Activated naive CD4-positive, alpha-beta T cell treated with anti-CD3 and anti-CD28 coated beads, Interleukin-2, amount 50 U/mL, for 72 hours (primary cell): Measurements from ENCODE around the gene PARD3B. TPM values are rescaled to one million over a fixed set of nuclear protein-coding genes. Genes with fewer than 3 reads are reported as not detected.

ENCODE experiments used
- ATAC-seq, 2 donors: fragments of 150-1000 bp; cut with Tn5 transposase; 2 replicates each; pipeline ENCODE4 v1.10.0; 2021; ENCODE audit warnings: mild to moderate bottlenecking in 2 of 2, moderate library complexity in 2 of 2
- DNase-seq, 2 donors: peaks; one replicate each; pipeline ENCODE4 v3.0.0; 2021 to 2022; ENCODE audit warnings: low spot score in 2 of 2
- H3K27ac Mint-ChIP-seq, 2 donors: one replicate each; pipeline ENCODE4 v1.8.0; 2022; ENCODE audit warnings: mild to moderate bottlenecking in 2 of 2, mixed read lengths in 2 of 2
- H3K36me3 Mint-ChIP-seq, 2 donors: one replicate each; pipeline ENCODE4 v1.8.0; 2022; ENCODE audit warnings: mixed read lengths in 2 of 2
- H3K9me3 Mint-ChIP-seq, 2 donors: one replicate each; pipeline ENCODE4 v1.8.0; 2022; ENCODE audit warnings: mixed read lengths in 2 of 2
- total RNA-seq, 2 donors: library from RNA; stranded (reverse); gene quantifications; one replicate each; pipeline ENCODE4 v1.2.3, GENCODE V29; 2022

PARD3B gene, protein sequence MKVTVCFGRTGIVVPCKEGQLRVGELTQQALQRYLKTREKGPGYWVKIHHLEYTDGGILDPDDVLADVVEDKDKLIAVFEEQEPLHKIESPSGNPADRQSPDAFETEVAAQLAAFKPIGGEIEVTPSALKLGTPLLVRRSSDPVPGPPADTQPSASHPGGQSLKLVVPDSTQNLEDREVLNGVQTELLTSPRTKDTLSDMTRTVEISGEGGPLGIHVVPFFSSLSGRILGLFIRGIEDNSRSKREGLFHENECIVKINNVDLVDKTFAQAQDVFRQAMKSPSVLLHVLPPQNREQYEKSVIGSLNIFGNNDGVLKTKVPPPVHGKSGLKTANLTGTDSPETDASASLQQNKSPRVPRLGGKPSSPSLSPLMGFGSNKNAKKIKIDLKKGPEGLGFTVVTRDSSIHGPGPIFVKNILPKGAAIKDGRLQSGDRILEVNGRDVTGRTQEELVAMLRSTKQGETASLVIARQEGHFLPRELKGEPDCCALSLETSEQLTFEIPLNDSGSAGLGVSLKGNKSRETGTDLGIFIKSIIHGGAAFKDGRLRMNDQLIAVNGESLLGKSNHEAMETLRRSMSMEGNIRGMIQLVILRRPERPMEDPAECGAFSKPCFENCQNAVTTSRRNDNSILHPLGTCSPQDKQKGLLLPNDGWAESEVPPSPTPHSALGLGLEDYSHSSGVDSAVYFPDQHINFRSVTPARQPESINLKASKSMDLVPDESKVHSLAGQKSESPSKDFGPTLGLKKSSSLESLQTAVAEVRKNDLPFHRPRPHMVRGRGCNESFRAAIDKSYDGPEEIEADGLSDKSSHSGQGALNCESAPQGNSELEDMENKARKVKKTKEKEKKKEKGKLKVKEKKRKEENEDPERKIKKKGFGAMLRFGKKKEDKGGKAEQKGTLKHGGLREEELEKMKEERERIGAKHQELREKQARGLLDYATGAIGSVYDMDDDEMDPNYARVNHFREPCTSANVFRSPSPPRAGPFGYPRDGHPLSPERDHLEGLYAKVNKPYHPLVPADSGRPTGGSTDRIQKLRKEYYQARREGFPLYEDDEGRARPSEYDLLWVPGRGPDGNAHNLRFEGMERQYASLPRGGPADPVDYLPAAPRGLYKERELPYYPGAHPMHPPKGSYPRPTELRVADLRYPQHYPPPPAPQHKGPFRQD (N-terminal part only)
- total RNA-seq = under 1 TPM; 0.09 to 0.35 TPM

DNA sequence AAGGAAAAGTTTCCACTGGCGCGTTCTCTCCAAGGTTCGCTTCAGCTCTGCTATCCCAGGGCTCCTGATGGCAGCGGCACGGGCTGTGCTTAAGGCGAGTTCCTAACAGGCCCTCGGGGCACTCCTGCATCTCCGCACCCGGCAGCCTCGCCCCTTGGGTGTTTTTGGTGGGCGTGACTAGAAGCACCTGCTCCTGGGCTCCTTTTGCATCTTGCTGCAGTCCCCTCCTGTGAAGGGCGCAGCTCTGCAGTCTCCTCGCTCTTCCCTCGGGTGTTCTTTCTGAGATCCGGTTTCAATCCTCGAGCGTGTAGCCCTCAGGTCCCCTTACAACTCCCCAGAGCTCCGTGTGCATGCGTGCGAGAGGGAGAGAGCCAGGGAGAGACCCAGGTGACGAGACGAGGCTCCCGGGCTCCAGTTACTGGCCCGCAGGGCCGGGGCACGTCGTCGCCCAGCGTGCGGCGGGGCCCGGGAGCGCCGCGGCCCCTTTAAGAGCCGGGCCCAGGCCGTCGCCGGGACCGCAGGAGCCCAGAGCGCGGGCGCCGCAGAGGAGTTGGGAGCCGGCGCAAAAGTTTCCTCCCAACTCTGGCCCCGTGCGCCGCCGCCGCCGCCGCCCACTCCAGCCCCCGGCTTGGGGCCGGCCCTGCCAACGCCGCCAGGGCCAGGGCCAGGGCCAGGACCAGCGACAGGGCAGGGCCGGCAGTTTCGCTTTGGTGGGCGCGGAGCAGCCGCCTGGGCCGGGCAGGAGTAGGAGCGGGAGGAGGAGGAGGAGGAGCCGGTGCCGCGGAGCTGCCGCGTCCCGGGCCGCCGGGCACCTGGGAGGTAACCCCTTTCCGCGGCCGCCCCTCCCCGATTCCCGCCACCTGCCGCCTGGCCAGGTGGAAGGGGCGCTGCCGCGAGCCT lies at the start of gene PARD3B:
Gene PARD3B, plus strand, starts transcription at position 515 of the 900 bp plus-strand sequence. CDS start 525 bp downstream, outside the sequence.
- H3K36me3 Mint-ChIP-seq = no peaks in the 10 kb centered on the region
- H3K9me3 Mint-ChIP-seq = no peaks in the 10 kb centered on the region
- peak within 1 kb of the TSS; percentile 50 to 62 for H3K27ac Mint-ChIP-seq
- DNase-seq (peak in 1 of 2 donors; percentile 33), ATAC-seq (peak; percentile 81 to 92)

DNA sequence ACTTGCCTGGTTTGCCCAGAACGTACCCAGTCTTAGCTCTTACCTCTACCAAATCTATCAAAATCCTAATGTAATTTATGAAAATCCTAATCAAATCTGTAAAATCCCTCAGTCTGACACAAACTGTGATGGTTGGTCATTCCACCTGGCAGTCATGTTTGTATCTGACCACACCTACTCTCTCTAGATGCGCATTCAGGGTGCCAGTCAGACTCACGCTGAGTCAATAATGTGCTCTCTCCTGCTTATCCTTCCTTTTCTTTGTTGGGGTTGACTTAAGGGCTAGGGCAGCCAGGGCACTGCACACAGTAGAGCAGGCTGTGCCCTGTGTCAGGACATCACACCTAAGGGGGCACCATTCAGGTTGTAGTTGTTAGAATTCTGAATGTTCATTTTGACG lies 48.5 kb upstream of the PARD3B start:
- H3K27ac Mint-ChIP-seq = no peak overlapping the region

DNA sequence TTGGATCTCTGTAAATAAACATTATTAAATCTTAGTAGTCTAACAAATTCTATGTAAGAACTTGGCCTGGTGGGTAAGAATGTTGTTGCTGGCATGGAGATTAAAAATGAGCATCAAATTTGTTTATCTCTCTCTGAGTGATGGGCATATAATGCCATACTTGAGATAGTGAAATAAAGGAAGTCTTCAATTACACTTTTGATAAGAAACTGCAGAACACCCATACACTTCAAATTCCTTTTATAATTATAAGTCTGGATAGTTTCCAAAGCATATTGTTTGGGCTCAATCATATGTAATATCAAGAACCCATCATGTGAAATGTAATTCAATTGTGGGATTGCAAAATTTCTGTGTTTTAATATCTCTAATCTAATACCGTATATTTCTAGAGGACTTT lies 47.4 kb upstream of the PARD3B start:
- Mint-ChIP-seq H3K27ac (no peak overlapping the region), H3K36me3 (no peaks in the 10 kb centered on the region), H3K9me3 (no peaks in the 10 kb centered on the region)
- DNase-seq = no peak
- ATAC-seq = no peak

More for the DNA sequence above, 48.5 kb upstream of the PARD3B start:
- no peak for ATAC-seq
- no peak for DNase-seq
- H3K9me3 Mint-ChIP-seq = no peaks in the 10 kb centered on the region
- no peaks in the 10 kb centered on the region for H3K36me3 Mint-ChIP-seq

DNA sequence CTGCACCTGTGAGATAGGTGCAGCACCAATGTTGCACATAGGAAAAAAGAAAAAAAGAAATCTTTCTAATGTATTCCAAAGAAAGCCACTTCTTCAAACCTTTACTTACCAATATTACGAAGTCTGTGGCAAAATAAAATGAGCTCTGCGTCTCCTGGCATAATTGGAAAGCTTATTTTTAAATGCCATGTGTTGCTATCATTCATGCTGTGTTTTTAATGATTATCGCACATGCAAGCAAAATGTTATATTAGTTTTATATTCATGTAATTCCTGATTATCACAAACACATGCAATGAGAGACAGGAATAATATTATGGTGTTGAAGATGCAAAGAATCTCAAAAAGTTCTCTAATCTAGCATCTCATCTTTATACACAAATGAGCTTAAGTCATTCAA lies 47.0 kb upstream of the PARD3B start:
- DNase-seq (no peak), ATAC-seq (no peak)
- Mint-ChIP-seq H3K36me3 (no peaks in the 10 kb centered on the region), H3K9me3 (no peaks in the 10 kb centered on the region), H3K27ac (no peak overlapping the region)

DNA sequence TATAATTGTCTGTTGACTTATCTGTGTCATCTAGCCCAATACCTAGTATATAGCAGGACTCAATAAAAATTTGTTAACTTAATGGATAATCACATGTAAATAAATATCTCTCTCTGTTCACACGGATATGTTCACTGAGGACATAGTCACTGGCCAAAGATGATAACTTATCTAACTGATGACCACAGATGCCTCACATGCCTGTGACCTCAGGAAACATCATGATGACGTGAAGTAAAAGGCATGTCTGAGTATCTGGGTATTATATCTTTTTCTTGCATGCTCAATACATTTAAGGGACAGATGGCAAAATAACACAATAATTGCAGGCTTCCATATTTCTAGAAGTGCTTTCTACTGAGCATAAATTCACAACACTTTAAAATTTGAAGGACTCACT lies 41.4 kb upstream of the PARD3B start:
- no peaks in the 10 kb centered on the region for H3K36me3 Mint-ChIP-seq
- no peak overlapping the region for H3K27ac Mint-ChIP-seq
- DNase-seq (no peak), ATAC-seq (no peak)
- no peaks in the 10 kb centered on the region for H3K9me3 Mint-ChIP-seq

DNA sequence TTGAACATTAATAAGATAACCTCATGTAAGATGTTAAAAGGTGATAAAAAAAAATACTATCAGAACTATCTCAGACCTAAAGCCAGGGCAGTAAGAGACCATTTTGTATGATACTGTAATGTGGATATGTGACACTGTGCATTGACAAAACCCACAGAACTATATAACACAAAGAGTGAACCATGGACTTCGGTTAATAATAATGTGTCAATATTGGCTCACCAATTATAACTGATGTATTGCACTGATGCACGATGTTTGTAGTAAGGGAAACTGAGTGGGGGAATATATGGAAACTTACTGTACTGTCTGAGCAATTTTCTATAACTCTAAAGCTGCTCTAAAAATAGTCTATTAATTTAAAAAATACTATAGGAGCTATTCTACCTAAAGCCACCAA lies 40.7 kb upstream of the PARD3B start:
- DNase-seq (no peak), ATAC-seq (no peak)
- Mint-ChIP-seq H3K27ac (no peak overlapping the region), H3K36me3 (no peaks in the 10 kb centered on the region), H3K9me3 (no peaks in the 10 kb centered on the region)

DNA sequence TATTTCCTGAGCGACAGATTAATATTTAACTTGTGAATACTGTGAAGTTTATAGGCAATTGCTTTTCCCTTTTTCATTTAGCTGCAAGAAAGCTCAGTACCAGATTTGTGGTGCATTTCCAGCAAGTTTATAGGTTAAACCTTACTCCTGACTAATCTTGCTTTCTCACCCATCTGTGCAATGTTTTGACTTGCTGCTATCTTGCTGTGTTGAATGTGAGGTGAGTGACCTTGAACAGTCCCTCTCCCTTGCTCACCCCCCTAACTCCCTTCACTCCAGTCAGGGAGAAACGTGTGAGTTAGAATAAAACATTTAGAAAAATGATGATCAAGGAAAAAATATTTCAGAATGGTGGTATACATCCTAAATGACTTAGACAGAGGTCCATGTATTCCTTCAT lies 39.8 kb upstream of the PARD3B start:
- Mint-ChIP-seq H3K9me3 (no peaks in the 10 kb centered on the region), H3K27ac (no peak overlapping the region), H3K36me3 (no peaks in the 10 kb centered on the region)
- DNase-seq = no peak
- no peak for ATAC-seq

DNA sequence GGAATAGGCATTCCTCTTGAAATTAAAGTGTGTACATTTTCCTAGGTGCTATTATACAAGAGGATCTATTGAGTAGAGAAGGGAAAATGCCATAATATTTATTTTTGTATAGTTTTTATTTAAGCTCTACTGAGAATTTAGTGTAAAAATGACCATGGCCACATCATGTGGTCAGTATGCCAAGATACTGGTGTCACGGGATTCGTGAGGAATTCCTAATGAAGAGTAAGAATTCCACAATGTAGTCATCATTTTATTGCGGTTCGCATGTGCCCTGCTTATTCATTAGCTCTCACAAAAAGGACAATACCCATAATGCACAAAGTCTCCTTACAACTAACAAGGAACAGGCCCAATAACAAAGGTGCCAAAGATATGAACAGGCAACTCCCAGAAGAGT lies 39.3 kb upstream of the PARD3B start:
- Mint-ChIP-seq H3K9me3 (no peaks in the 10 kb centered on the region), H3K27ac (no peak overlapping the region), H3K36me3 (no peaks in the 10 kb centered on the region)
- no peak for ATAC-seq
- DNase-seq = no peak

DNA sequence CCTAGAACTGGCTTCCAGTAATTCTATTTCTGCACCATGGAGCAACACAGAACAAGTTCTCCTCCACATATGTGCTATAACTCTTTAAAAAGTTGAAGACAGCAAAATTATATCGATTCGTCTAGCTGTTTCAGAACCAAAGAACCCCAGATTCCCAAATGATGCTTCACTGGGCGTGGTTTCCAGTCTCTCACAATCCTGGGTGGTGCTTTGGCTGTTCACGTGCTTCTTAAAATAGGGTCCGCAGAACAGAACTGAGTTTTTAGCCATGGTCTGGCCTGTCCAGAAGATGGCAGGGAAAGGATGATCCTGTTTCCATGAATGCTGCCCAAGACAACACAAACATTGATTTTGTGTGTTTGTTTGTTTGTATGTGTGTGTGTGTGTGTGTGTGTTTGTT lies 37.6 kb upstream of the PARD3B start:
- Mint-ChIP-seq H3K9me3 (no peaks in the 10 kb centered on the region), H3K36me3 (no peaks in the 10 kb centered on the region), H3K27ac (no peak overlapping the region)
- no peak for DNase-seq
- no peak for ATAC-seq

DNA sequence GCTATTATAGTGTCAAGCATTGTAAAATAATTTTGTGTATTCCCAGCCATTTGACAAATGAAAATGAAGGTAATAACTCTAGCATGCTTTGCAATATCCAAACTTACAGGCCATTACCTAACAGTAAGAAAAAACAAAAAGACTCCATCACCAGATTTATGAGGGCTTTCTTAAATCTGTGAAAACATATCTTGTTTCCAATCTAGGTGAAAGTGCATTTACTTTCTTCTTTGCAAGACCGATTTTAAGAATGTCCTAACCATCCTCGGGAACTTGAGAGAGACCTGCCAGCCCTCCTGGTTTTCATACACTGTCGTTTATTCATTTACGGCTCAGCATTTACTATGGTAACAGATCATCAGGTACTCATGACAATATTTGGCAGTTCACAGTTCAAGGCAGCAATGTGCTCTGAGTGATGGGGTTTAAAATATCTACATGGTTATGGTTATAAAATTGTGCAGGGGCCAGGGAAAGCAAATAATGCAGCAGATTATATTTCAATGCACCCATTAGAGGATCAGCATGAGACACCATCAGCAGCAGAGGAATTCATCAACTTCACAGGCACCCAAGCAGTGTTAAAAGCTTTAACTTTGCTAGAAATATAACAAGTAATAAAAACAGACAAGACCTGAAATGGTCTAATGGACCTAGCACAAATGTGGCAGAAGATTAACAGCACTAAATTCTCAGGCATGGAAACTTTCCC lies 34.4 kb upstream of the PARD3B start:
- H3K9me3 Mint-ChIP-seq = no peaks in the 10 kb centered on the region
- no peak for DNase-seq
- ATAC-seq = no peak
- H3K27ac Mint-ChIP-seq = no peak overlapping the region
- no peaks in the 10 kb centered on the region for H3K36me3 Mint-ChIP-seq

DNA sequence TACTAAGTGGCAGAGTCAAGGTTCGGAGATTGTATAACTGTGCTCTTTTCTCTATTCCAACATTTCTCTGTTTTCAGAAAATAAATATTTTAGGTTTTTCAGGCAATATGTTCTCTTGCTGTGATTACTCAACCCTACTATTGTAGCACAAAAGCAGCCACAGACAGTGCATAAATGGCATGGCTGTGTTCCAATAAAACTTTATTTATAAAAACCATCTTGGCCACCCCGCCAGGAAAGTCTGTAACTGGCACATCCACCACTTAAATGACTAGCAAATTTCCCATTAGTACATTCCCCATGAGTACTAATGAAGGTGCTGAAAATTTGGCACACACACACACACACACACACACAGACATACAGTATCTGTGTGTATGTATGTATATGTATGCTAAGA lies 30.8 kb upstream of the PARD3B start:
- no peaks in the 10 kb centered on the region for H3K36me3 Mint-ChIP-seq
- ATAC-seq (no peak), DNase-seq (no peak)
- H3K27ac Mint-ChIP-seq = no peak overlapping the region
- H3K9me3 Mint-ChIP-seq = peaks cover 0 to 6% of the 10 kb centered on the region in 2 donors

DNA sequence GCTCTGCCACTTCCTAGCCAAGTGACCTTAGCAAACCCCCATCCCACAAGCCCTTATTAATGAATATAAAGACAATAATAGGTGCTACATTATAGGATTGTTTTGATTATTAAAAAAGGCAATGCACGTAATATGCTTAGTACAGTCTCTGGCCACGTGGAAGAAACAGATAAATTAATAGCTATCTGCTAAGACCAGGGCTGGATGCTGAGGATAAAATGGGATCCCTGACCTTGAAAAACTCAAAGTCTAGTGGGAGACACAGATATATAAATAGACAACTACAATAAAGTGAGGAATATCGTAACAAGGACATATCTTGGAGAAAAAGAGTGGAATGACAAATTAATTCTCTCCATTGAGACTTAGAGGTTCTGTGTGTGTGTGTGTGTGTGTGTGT lies 29.9 kb upstream of the PARD3B start:
- peaks cover 0 to 6% of the 10 kb centered on the region in 2 donors for H3K9me3 Mint-ChIP-seq
- DNase-seq (no peak), ATAC-seq (no peak)
- no peaks in the 10 kb centered on the region for H3K36me3 Mint-ChIP-seq
- no peak overlapping the region for H3K27ac Mint-ChIP-seq

DNA sequence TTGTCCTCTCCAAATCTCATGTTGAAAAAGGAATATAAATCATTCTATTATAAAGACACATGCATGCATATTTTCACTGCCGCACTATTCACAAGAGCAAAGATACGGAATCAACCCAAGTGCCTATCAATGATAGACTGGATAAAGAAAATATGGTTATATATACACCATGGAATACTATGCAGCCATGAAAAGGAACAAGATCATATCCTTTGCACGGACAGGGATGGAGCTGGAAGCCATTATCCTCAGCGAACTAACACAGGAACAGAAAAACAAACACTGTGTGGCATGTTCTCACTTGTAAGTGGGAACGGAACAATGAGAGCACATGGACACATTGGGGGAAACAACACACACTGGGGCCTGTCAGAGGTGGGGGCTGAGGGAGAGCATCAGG lies 28.1 kb upstream of the PARD3B start:
- Mint-ChIP-seq H3K27ac (no peak overlapping the region), H3K9me3 (peaks cover 0 to 6% of the 10 kb centered on the region in 2 donors), H3K36me3 (no peaks in the 10 kb centered on the region)
- ATAC-seq (no peak), DNase-seq (no peak)

DNA sequence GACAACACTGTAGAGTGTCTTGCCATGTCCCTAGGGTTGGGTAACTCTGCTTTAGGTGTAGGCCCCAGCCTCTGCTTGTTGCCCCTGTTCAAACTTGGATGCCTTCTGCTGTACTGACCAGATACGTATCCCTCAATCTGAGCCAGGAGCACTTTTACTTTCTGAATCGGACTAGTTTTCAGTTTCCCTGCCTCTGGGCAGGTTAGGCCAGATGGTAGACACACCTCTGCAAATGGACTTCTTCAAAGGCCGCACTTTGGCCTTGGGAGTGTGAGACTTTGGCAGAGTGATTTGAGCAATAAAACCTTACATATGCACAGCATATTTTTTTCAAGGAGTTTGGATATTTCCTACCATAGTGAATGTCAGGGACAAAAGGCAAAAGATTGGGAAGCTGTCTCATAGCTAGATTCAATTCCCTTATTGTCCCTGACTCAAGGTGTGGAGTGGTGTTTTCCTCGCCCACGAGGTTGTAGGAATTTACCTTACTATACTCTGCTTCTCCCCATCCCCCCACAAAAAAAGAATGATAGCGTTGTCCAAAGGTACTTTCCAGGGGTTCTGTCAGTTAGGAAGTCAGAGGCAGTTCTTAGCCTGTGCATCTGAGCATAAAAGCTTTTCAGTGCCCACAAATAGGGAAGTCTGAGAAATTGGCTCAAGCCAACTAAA lies 15.3 kb upstream of the PARD3B start:
- no peak for ATAC-seq
- H3K36me3 Mint-ChIP-seq = no peaks in the 10 kb centered on the region

DNA sequence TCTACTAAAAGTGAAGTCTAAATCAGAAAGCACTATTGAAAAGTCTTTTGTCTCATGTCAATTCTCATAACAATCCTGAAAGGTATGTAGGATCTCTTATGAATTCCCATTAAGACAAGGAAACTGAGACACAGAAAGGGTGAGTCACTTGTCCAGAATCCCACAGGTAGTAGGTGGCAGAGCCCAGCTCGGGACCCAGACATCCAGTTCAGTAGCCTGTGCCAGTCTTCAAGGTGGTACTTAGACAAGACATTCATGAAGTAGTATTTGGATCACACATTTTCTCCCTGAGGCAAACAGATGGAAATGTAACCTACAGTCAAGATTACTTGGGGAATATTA lies 14.8 kb upstream of the PARD3B start:
- no peak overlapping the region for H3K27ac Mint-ChIP-seq
- no peaks in the 10 kb centered on the region for H3K9me3 Mint-ChIP-seq
- H3K36me3 Mint-ChIP-seq = no peaks in the 10 kb centered on the region
- DNase-seq = no peak
- ATAC-seq = no peak

More for the DNA sequence above, 15.3 kb upstream of the PARD3B start:
- no peak for DNase-seq
- no peak overlapping the region for H3K27ac Mint-ChIP-seq
- H3K9me3 Mint-ChIP-seq = no peaks in the 10 kb centered on the region
